Liver (tissue), 9 donors: ENCODE results near the gene C19orf81. TPM values are rescaled to one million over a fixed set of nuclear protein-coding genes. Genes with fewer than 3 reads are reported as not detected.

ENCODE experiments used
- DNase-seq: peaks from one replicate; pipeline ENCODE4 v3.0.0-alpha.2; 2017; ENCODE audit warnings: low spot score
- H3K27ac ChIP-seq, 2 donors: one replicate each; pipeline ENCODE4 v1.7.0; 2013; ENCODE audit warnings: inconsistent platforms in 2 of 2, low read length in 2 of 2, control low read depth in 1 of 2, low read depth in 1 of 2, mild to moderate bottlenecking in 1 of 2
- H3K27me3 ChIP-seq, 4 donors: one replicate each; pipeline versions ENCODE4 v1.6.1 to v1.7.0; 2013; ENCODE audit warnings: low read length in 3 of 4, inconsistent platforms in 1 of 4, mild to moderate bottlenecking in 1 of 4, moderate library complexity in 1 of 4; ENCODE audit not compliant: control insufficient read depth in 4 of 4, insufficient read depth in 4 of 4
- H3K36me3 ChIP-seq, 4 donors: one replicate each; pipeline versions ENCODE4 v1.6.1 to v1.7.0; 2013; ENCODE audit warnings: low read length in 3 of 4, mild to moderate bottlenecking in 3 of 4, low read depth in 1 of 4, moderate library complexity in 1 of 4; ENCODE audit not compliant: control insufficient read depth in 4 of 4, insufficient read depth in 3 of 4
- H3K4me1 ChIP-seq, 4 donors: one replicate each; pipeline versions ENCODE4 v1.6.1 to v1.7.0; 2013; ENCODE audit warnings: low read length in 3 of 4, mild to moderate bottlenecking in 3 of 4, moderate library complexity in 1 of 4; ENCODE audit not compliant: control insufficient read depth in 4 of 4, insufficient read depth in 4 of 4
- H3K4me3 ChIP-seq, 3 donors: one replicate each; pipeline versions ENCODE4 v1.6.1 to v1.7.0; 2013; ENCODE audit warnings: low read length in 3 of 3, control low read depth in 1 of 3, low read depth in 1 of 3, mild to moderate bottlenecking in 1 of 3
- H3K9ac ChIP-seq, 2 donors: one replicate each; pipeline ENCODE4 v1.7.0; 2013; ENCODE audit warnings: low read length in 2 of 2, mild to moderate bottlenecking in 2 of 2, moderate library complexity in 2 of 2, control low read depth in 1 of 2, low read depth in 1 of 2
- H3K9me3 ChIP-seq, 4 donors: one replicate each; pipeline versions ENCODE4 v1.6.1 to v1.7.0; 2013; ENCODE audit warnings: low read length in 3 of 4; ENCODE audit not compliant: control insufficient read depth in 4 of 4
- EGR1 ChIP-seq, 2 donors: IDR thresholded peaks; 2 replicates each; pipeline ENCODE4 v1.6.1; 2016 to 2018; ENCODE audit warnings: antibody characterized with exemption in 2 of 2, low read depth in 2 of 2
- FOXA2 ChIP-seq: IDR thresholded peaks from 2 replicates; pipeline ENCODE4 v1.6.1; 2016; ENCODE audit warnings: antibody characterized with exemption
- GABPA ChIP-seq, 2 donors: IDR thresholded peaks in 1 of 2; conservative IDR thresholded peaks in 1 of 2; 2 replicates each; pipeline ENCODE4 v1.6.1; 2016; ENCODE audit warnings: antibody characterized with exemption in 2 of 2, mild to moderate bottlenecking in 1 of 2, moderate library complexity in 1 of 2
- HNF4A ChIP-seq, 2 donors: conservative IDR thresholded peaks; 2 replicates each; pipeline ENCODE4 v1.6.1; 2016; ENCODE audit warnings: antibody characterized with exemption in 2 of 2, mild to moderate bottlenecking in 2 of 2
- HNF4G ChIP-seq: IDR thresholded peaks from 2 replicates; pipeline ENCODE4 v1.6.1; 2016; ENCODE audit warnings: antibody characterized with exemption
- JUND ChIP-seq, 2 donors: IDR thresholded peaks; 2 replicates each; pipeline ENCODE4 v1.6.1; 2016; ENCODE audit warnings: antibody characterized with exemption in 2 of 2
- NR2F2 ChIP-seq: IDR thresholded peaks from 2 replicates; pipeline ENCODE4 v1.6.1; 2016; ENCODE audit warnings: antibody characterized with exemption
- RAD21 ChIP-seq, 2 donors: IDR thresholded peaks; 2 replicates each; pipeline ENCODE4 v1.6.1; 2016; ENCODE audit warnings: antibody characterized with exemption in 2 of 2, mild to moderate bottlenecking in 2 of 2
- RXRA ChIP-seq, 2 donors: IDR thresholded peaks; 2 replicates each; pipeline ENCODE4 v1.6.1; 2017 to 2018; ENCODE audit warnings: antibody characterized with exemption in 2 of 2, mild to moderate bottlenecking in 1 of 2
- SP1 ChIP-seq: IDR thresholded peaks from 2 replicates; pipeline ENCODE4 v1.6.1; 2018; ENCODE audit warnings: antibody characterized with exemption, mild to moderate bottlenecking
- TAF1 ChIP-seq: conservative IDR thresholded peaks from 2 replicates; pipeline ENCODE4 v1.6.1; 2016; ENCODE audit warnings: antibody characterized with exemption, mild to moderate bottlenecking
- YY1 ChIP-seq: IDR thresholded peaks from 2 replicates; pipeline ENCODE4 v1.6.1; 2016; ENCODE audit warnings: antibody characterized with exemption, mild to moderate bottlenecking
- WGBS: extraction: QIAGEN DNeasy Blood & Tissue Kit; methylation state at CpG from one replicate; pipeline ENCODE4 v1.1.7; 2013; 5-methylcytosine and 5-hydroxymethylcytosine counted together
- polyA plus RNA-seq, 2 donors: library from polyadenylated mRNA; stranded (reverse) in 1 of 2; unstranded in 1 of 2; fragments of 200-250 nt in 1 of 2; fragments of >200 nt in 1 of 2; fragmentation: Nextera tagmentation in 1 of 2; extraction: Ambion mirVana in 1 of 2; gene quantifications; one replicate each; pipeline versions ENCODE4 v1.2.1 to v1.2.3, GENCODE V29; 2013 to 2015
- total RNA-seq, 2 donors: library from RNA; depleted of rRNA; stranded (reverse); fragments of >200 nt; gene quantifications; one replicate each; pipeline ENCODE4 v1.2.3, GENCODE V29; 2014
- TF ChIP-seq, protein P1 (sequence below): fragments of 150-350 bp; IDR thresholded peaks from 2 replicates; pipeline ENCODE4 v1.5.1; 2017; ENCODE audit warnings: improper control_type of control experiment, low read depth, low read length; ENCODE audit not compliant: missing input control
- TF ChIP-seq, protein P2 (sequence below): IDR thresholded peaks from 2 replicates; pipeline ENCODE4 v1.6.1; 2016; ENCODE audit warnings: antibody characterized with exemption
- TF ChIP-seq, protein P3 (sequence below): IDR thresholded peaks from 2 replicates; pipeline ENCODE4 v1.6.1; 2016; ENCODE audit warnings: antibody characterized with exemption, mild to moderate bottlenecking
- TF ChIP-seq, protein P4 (sequence below): IDR thresholded peaks from 2 replicates; pipeline ENCODE4 v1.6.1; 2016; ENCODE audit warnings: antibody characterized with exemption
- TF ChIP-seq, protein P5 (sequence below): IDR thresholded peaks from 2 replicates; pipeline ENCODE4 v1.6.1; 2016; ENCODE audit warnings: antibody characterized with exemption
- donor health status: healthy.
- donor health status: healthy.
- donor health status: healthy.
- donor health status: healthy.
- donor health status: healthy.

Gene C19orf81
- total and polyA plus RNA-seq, 4 donors = not detected

DNA sequence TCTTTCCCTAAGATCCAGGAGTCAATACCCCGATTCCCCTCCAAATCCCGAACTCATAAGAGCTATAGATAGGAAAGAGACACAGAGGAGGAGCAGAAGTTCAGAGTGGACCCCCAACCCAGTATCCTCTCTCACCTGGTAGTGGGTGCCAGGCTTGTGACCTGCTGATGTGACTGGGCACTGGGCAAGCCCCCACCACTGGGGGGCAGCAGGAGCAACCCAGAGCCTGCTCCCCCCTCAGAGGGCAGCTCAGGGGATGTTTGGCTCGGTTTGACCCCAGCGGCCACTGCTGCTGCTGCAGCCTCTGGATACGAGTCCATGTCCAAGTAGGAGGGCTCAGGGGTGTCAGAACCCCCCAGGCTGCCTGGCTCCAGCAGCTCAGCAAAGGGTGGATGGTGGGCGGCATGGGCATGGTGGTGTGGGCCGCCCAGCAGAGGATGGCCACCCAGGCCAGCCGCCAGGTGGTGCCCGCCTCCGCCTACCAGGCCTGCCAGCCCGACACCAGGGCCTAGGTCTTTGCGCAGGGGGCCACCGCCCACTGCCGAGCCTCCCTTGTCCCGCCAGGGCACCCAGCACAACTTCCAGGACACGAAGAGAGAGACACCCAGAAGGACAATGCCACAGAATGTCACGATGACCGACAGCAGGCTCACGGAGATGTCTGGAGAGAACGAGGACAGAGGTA lies 17.0 kb upstream of the C19orf81 start:
- H3K36me3 ChIP-seq = no peaks in the 10 kb centered on the region
- H3K9ac ChIP-seq = no peak overlapping the region
- DNase-seq = no peak
- H3K4me3 ChIP-seq = no peak overlapping the region
- H3K9me3 ChIP-seq = peaks cover 4 to 21% (median 13%) of the 10 kb centered on the region in 4 donors
- no peak overlapping the region for H3K27ac ChIP-seq
- peaks cover 0 to 4% (median under 1%) of the 10 kb centered on the region in 4 donors for H3K27me3 ChIP-seq
- TF ChIP-seq HNF4A (conservative IDR thresholded peaks at IDR 0.05) (no peak), GABPA (IDR thresholded peaks at IDR 0.05 in 1 of 2, conservative IDR thresholded peaks at IDR 0.05 in 1 of 2) (no peak), RAD21 (IDR thresholded peaks at IDR 0.05) (no peak), HNF4G (no peak), NR2F2 (no peak), TAF1 (no peak), EGR1 (IDR thresholded peaks at IDR 0.05; ENCODE audit: low read depth in 2 of 2) (no peak), RXRA (IDR thresholded peaks at IDR 0.05) (no peak), JUND (IDR thresholded peaks at IDR 0.05) (no peak), FOXA2 (no peak), SP1 (no peak), YY1 (no peak)
- TF ChIP-seq, protein P1, sequence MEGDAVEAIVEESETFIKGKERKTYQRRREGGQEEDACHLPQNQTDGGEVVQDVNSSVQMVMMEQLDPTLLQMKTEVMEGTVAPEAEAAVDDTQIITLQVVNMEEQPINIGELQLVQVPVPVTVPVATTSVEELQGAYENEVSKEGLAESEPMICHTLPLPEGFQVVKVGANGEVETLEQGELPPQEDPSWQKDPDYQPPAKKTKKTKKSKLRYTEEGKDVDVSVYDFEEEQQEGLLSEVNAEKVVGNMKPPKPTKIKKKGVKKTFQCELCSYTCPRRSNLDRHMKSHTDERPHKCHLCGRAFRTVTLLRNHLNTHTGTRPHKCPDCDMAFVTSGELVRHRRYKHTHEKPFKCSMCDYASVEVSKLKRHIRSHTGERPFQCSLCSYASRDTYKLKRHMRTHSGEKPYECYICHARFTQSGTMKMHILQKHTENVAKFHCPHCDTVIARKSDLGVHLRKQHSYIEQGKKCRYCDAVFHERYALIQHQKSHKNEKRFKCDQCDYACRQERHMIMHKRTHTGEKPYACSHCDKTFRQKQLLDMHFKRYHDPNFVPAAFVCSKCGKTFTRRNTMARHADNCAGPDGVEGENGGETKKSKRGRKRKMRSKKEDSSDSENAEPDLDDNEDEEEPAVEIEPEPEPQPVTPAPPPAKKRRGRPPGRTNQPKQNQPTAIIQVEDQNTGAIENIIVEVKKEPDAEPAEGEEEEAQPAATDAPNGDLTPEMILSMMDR = no peak
- TF ChIP-seq, protein P2, sequence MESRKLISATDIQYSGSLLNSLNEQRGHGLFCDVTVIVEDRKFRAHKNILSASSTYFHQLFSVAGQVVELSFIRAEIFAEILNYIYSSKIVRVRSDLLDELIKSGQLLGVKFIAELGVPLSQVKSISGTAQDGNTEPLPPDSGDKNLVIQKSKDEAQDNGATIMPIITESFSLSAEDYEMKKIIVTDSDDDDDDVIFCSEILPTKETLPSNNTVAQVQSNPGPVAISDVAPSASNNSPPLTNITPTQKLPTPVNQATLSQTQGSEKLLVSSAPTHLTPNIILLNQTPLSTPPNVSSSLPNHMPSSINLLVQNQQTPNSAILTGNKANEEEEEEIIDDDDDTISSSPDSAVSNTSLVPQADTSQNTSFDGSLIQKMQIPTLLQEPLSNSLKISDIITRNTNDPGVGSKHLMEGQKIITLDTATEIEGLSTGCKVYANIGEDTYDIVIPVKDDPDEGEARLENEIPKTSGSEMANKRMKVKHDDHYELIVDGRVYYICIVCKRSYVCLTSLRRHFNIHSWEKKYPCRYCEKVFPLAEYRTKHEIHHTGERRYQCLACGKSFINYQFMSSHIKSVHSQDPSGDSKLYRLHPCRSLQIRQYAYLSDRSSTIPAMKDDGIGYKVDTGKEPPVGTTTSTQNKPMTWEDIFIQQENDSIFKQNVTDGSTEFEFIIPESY = no peak
- TF ChIP-seq, protein P3, sequence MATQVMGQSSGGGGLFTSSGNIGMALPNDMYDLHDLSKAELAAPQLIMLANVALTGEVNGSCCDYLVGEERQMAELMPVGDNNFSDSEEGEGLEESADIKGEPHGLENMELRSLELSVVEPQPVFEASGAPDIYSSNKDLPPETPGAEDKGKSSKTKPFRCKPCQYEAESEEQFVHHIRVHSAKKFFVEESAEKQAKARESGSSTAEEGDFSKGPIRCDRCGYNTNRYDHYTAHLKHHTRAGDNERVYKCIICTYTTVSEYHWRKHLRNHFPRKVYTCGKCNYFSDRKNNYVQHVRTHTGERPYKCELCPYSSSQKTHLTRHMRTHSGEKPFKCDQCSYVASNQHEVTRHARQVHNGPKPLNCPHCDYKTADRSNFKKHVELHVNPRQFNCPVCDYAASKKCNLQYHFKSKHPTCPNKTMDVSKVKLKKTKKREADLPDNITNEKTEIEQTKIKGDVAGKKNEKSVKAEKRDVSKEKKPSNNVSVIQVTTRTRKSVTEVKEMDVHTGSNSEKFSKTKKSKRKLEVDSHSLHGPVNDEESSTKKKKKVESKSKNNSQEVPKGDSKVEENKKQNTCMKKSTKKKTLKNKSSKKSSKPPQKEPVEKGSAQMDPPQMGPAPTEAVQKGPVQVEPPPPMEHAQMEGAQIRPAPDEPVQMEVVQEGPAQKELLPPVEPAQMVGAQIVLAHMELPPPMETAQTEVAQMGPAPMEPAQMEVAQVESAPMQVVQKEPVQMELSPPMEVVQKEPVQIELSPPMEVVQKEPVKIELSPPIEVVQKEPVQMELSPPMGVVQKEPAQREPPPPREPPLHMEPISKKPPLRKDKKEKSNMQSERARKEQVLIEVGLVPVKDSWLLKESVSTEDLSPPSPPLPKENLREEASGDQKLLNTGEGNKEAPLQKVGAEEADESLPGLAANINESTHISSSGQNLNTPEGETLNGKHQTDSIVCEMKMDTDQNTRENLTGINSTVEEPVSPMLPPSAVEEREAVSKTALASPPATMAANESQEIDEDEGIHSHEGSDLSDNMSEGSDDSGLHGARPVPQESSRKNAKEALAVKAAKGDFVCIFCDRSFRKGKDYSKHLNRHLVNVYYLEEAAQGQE = no peak
- TF ChIP-seq, protein P4, sequence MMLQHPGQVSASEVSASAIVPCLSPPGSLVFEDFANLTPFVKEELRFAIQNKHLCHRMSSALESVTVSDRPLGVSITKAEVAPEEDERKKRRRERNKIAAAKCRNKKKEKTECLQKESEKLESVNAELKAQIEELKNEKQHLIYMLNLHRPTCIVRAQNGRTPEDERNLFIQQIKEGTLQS = no peak
- TF ChIP-seq, protein P5, sequence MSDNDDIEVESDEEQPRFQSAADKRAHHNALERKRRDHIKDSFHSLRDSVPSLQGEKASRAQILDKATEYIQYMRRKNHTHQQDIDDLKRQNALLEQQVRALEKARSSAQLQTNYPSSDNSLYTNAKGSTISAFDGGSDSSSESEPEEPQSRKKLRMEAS = no peak
- H3K4me1 ChIP-seq = no peaks in the 10 kb centered on the region
- 67% methylated on average over 20 of the region's 20 CpGs for WGBS
